Measurements from ENCODE around the gene OLIG2. TPM values are rescaled to one million over a fixed set of nuclear protein-coding genes. Genes with fewer than 3 reads are reported as not detected.

The OLIG2 gene
- polyA plus RNA-seq, 3 donors: 0.20 TPM; not detected in 2

- no peak for DNase-seq
These were observed 5.7 kb upstream of the OLIG2 start for GRCh38 chr21:33019885-33020557.

DNA sequence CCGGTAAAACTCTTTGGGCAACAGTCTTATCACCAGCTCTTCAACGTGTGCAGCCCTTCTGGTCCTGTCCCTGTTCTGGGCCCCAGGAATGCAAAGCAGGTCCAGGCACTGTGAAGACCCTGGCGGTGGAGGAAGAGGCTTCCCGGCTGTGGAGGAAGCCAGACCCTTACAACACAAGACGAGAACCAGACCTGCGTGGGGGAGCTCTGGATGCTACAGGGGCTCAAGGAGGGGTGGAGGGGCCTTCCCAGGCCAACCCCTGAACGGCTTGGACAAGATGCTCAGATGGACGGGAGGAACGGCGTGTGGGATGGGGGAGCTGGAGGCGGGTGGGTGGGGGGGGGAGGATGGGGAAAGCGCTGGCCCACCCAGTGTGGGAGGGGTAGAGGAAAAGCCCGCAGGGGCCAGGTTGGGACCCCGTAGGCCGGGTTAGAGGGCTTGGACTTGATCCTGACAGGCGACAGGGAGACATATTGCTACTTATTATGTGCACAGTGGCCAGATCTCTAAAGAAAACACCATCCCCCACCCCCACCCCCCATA lies 5.1 kb upstream of the OLIG2 start:
- no peak for DNase-seq

GRCh38 chr21:33021150-33021549 lies 4.6 kb upstream of the OLIG2 start:
- DNase-seq: no peak

GRCh38 chr21:33021667-33022066 lies 4.1 kb upstream of the OLIG2 start:
- no peak for DNase-seq

DNA sequence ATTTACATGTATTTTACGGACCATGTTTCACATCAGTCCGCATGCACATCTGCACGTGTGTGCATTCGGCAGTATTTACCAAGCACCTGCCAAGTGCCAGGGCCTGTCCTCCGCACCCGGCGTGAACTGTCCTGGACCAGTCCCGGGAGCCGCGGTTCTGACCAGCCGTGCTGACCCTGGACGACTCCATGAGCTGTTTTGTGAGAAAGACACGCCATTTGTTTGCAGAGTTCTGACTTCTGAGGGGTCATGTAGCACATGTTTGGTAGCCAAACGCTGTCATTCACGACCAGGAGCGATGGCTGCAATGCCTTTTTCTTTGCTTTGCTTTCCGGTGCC lies 3.3 kb upstream of the OLIG2 start:
- DNase-seq: no peak

DNA sequence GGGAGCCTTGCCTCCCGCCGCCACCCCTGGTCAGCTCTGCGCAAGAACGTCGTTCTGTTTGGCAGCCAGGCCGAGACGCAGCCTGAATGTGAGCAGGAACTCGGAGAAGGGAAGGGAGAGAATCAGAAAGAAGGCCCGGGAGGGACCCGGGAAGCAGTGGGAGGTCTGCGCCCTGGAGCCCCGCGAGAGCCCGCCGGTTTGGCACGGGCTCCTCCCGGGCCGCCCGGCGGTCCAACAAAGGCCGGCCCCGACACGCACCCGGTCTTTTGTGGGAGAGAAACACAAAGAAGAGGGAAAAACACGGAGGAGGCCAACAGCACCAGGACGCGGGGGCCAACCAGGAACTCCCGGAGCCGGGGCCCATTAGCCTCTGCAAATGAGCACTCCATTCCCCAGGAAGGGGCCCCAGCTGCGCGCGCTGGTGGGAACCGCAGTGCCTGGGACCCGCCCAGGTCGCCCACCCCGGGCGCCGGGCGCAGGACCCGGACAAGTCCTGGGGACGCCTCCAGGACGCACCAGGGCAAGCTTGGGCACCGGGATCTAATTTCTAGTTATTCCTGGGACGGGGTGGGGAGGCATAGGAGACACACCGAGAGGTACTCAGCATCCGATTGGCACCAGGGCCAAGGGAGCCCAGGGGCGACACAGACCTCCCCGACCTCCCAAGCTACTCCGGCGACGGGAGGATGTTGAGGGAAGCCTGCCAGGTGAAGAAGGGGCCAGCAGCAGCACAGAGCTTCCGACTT lies 2.7 kb upstream of the OLIG2 start:
- no peak for DNase-seq

GRCh38 chr21:33023574-33024200 lies 2.0 kb upstream of the OLIG2 start:
- no peak for DNase-seq

GRCh38 chr21:33024201-33025103 lies 1.3 kb upstream of the OLIG2 start:
- DNase-seq: no peak

DNA sequence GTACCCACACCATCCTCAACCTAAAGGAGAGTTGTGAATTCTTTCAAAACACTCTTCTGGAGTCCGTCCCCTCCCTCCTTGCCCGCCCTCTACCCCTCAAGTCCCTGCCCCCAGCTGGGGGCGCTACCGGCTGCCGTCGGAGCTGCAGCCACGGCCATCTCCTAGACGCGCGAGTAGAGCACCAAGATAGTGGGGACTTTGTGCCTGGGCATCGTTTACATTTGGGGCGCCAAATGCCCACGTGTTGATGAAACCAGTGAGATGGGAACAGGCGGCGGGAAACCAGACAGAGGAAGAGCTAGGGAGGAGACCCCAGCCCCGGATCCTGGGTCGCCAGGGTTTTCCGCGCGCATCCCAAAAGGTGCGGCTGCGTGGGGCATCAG lies 638 bp upstream of the OLIG2 start:
- no peak for DNase-seq

DNA sequence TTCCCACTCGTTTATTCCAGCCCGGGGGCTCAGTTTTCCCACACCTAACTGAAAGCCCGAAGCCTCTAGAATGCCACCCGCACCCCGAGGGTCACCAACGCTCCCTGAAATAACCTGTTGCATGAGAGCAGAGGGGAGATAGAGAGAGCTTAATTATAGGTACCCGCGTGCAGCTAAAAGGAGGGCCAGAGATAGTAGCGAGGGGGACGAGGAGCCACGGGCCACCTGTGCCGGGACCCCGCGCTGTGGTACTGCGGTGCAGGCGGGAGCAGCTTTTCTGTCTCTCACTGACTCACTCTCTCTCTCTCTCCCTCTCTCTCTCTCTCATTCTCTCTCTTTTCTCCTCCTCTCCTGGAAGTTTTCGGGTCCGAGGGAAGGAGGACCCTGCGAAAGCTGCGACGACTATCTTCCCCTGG lies 716 bp downstream of the OLIG2 start:
- DNase-seq: no peak

GRCh38 chr21:33026878-33027400 lies 1.2 kb downstream of the OLIG2 start:
- DNase-seq: no peak

DNA sequence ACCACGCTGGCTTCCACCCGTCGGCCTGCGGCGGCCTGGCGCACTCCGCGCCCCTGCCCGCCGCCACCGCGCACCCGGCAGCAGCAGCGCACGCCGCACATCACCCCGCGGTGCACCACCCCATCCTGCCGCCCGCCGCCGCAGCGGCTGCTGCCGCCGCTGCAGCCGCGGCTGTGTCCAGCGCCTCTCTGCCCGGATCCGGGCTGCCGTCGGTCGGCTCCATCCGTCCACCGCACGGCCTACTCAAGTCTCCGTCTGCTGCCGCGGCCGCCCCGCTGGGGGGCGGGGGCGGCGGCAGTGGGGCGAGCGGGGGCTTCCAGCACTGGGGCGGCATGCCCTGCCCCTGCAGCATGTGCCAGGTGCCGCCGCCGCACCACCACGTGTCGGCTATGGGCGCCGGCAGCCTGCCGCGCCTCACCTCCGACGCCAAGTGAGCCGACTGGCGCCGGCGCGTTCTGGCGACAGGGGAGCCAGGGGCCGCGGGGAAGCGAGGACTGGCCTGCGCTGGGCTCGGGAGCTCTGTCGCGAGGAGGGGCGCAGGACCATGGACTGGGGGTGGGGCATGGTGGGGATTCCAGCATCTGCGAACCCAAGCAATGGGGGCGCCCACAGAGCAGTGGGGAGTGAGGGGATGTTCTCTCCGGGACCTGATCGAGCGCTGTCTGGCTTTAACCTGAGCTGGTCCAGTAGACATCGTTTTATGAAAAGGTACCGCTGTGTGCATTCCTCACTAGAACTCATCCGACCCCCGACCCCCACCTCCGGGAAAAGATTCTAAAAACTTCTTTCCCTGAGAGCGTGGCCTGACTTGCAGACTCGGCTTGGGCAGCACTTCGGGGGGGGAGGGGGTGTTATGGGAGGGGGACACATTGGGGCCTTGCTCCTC lies 1.9 kb downstream of the OLIG2 start:
- no peak for DNase-seq

DNA sequence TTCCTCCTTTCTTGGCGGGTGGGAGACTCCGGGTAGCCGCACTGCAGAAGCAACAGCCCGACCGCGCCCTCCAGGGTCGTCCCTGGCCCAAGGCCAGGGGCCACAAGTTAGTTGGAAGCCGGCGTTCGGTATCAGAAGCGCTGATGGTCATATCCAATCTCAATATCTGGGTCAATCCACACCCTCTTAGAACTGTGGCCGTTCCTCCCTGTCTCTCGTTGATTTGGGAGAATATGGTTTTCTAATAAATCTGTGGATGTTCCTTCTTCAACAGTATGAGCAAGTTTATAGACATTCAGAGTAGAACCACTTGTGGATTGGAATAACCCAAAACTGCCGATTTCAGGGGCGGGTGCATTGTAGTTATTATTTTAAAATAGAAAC lies 2.5 kb downstream of the OLIG2 start:
- DNase-seq: no peak

DNA sequence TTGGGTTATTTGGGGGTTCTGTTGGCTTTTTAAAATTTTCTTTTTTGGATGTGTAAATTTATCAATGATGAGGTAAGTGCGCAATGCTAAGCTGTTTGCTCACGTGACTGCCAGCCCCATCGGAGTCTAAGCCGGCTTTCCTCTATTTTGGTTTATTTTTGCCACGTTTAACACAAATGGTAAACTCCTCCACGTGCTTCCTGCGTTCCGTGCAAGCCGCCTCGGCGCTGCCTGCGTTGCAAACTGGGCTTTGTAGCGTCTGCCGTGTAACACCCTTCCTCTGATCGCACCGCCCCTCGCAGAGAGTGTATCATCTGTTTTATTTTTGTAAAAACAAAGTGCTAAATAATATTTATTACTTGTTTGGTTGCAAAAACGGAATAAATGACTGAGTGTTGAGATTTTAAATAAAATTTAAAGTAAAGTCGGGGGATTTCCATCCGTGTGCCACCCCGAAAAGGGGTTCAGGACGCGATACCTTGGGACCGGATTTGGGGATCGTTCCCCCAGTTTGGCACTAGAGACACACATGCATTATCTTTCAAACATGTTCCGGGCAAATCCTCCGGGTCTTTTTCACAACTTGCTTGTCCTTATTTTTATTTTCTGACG lies 3.1 kb downstream of the OLIG2 start:
- no peak for DNase-seq

DNA sequence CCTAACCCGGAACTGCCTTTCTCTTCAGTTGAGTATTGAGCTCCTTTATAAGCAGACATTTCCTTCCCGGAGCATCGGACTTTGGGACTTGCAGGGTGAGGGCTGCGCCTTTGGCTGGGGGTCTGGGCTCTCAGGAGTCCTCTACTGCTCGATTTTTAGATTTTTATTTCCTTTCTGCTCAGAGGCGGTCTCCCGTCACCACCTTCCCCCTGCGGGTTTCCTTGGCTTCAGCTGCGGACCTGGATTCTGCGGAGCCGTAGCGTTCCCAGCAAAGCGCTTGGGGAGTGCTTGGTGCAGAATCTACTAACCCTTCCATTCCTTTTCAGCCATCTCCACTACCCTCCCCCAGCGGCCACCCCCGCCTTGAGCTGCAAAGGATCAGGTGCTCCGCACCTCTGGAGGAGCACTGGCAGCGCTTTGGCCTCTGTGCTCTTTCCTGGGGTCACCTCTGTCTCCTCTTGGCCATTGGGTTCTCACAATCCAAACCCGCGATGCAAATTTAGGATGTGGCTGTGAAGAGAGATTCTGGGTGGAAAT lies 3.7 kb downstream of the OLIG2 start:
- DNase-seq: no peak

- no peak for DNase-seq
These were observed 4.3 kb downstream of the OLIG2 start for GRCh38 chr21:33029975-33030461.

- DNase-seq: no peak
These were observed 4.9 kb downstream of the OLIG2 start for GRCh38 chr21:33030633-33031032.

DNA sequence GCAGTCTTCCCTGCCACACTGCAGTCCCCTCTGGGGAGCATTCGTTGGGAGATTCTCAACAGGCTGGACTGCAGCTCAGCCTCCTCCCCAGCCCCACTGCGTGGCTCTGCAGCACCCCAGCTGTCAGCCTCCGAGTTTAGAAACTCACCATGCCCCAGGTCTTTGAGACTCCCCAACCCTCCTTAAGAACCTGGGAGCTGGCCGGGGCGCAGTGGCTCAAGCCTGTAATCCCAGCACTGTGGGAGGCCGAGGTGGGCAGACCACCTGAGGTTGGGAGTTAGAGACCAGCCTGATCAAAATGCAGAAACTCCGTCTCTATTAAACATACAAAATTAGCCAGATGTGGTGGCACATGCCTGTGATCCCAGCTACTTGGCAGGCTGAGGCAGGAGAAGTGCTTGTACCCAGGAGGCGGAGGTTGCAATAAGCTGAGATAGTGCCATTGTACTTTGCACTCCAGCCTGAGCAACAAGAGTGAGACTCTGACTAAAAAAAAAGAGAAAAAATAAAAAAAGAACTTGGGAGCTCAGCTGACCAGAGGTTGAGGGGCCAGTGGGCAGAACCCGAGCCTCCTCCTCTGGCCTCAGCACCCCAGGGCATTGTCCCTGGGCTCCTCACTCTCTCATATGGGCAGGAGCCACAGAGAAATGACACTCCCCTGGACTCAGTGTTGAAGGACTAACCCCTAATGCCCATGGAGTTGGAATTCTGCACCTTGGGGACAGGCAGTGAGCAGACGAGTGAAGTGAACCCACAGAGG lies 5.6 kb downstream of the OLIG2 start:
- no peak for DNase-seq

DNA sequence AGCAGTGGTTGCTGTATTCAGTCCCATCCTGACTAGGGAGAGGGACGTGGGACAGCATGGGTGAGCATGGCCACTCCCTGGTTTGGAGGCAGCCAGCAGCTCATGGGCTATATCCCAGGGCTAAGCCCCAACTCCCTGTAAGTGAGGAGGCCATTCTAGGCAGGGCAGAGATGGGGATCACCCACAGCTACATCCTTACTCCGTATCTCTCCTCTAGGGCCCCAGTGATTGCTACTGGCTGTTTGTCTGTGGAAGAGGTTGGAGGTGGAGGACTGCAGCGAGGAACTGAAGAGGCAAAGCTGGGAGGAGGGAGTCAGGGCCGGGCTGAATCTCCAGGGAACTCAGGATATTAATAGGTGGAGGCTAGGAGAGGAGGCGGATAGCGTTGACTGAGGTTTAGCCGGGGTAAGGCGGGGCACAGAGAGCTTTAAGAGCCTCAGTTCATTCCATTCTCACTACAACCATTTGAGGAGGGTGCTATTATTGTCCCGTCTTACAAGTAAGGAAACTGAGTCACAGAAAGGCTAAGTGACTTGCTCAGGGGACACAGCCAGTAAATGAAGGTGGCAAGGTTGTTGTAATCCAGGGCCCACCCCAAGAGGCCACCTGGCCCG lies 6.8 kb downstream of the OLIG2 start:
- no peak for DNase-seq

Measured in renal pelvis (tissue), 4 donors.